ENCODE measurements around the gene FAM229A.

The FAM229A gene

GRCh38 chr1:32353886-32354570, 8.3 kb downstream of the FAM229A start:
- no peaks in the 10 kb centered on the region for H3K27me3 ChIP-seq
- H3K4me2 ChIP-seq: peak overlapping the region; percentile 91 to 100 (median 99)
- peaks cover 46 to 58% (median 51%) of the 10 kb centered on the region in 10 experiments for H3K4me1 ChIP-seq
- H4K20me1 ChIP-seq: 0 out of 22 replicates have a peak, but pooled peaks cover 0 to 8% (median 0%) of the 10 kb centered on the region in 11 experiments
- H3K9me3 ChIP-seq (replicated peaks in 1 of 11): peaks cover 0 to 8% (median 3%) of the 10 kb centered on the region in 11 experiments; a peak in 8 of 22 replicates
- no peaks in the 10 kb centered on the region; a peak in 1 of 22 replicates for H3K36me3 ChIP-seq
- peak overlapping the region in 3 of 11 experiments; percentile 19 to 30 (median 26); a peak in 3 of 22 replicates for H3K27ac ChIP-seq
- H3K9ac ChIP-seq: peak overlapping the region in 6 of 11 experiments; percentile 2 to 97 (median 91); a peak in 6 of 22 replicates
- no peak for TF ChIP-seq Cebpa-rat (IDR thresholded peaks at IDR 0.05)
- H3K4me3 ChIP-seq: no peak overlapping the region

DNA sequence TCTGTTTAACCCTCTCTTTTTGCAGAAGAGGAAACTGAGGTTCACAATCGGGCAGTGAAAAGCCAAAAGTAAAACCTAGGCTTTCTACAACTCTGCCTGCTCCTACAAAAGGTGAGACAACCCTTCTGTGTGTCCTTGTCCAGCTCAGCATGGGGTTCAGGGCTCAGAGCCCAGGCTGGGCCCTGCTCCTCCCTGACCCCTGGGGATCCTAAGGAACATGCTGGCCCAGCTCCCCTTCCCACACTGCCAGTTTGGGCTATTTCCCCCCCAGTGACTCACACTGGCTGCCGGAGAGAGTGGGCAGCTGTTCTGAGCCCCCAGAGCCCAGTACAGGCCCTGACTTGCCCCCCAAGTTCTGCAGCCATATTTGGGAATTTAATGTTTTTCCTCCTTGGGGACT, 8.9 kb downstream of the FAM229A start:
- TF ChIP-seq Cebpa-rat (IDR thresholded peaks at IDR 0.05): no peak
- H3K4me2 ChIP-seq: peak overlapping the region; percentile 91 to 100 (median 99)
- peaks cover 52 to 61% (median 56%) of the 10 kb centered on the region in 10 experiments for H3K4me1 ChIP-seq
- H3K27ac ChIP-seq: peak overlapping the region in 3 of 11 experiments; percentile 19 to 30 (median 26); a peak in 4 of 22 replicates
- H3K9ac ChIP-seq: peak overlapping the region in 10 of 11 experiments; percentile 3 to 97 (median 92); a peak in 15 of 22 replicates
- H3K27me3 ChIP-seq: no peaks in the 10 kb centered on the region
- H3K4me3 ChIP-seq: peak overlapping the region in 2 of 10 experiments; percentile 17 to 37; a peak in 2 of 20 replicates
- H4K20me1 ChIP-seq: peaks cover 0 to 13% (median 0%) of the 10 kb centered on the region in 11 experiments; a peak in 1 of 22 replicates
- no peaks in the 10 kb centered on the region; a peak in 1 of 22 replicates for H3K36me3 ChIP-seq
- peaks cover 0 to 8% (median 3%) of the 10 kb centered on the region in 11 experiments; a peak in 8 of 22 replicates for H3K9me3 ChIP-seq (replicated peaks in 1 of 11)

- TF ChIP-seq Cebpa-rat (IDR thresholded peaks at IDR 0.05): no peak
- Histone ChIP-seq H3K4me1 (peaks cover 57 to 67% (median 61%) of the 10 kb centered on the region in 10 experiments), H3K9me3 (replicated peaks in 1 of 11) (peaks cover 0 to 8% (median 3%) of the 10 kb centered on the region in 11 experiments; a peak in 8 of 22 replicates), H3K27ac (peak overlapping the region in 2 of 11 experiments; percentile 19 to 26; a peak in 3 of 22 replicates), H3K4me3 (peak overlapping the region in 4 of 10 experiments; percentile 37 to 76 (median 67); a peak in 8 of 20 replicates), H3K9ac (peak overlapping the region in 10 of 11 experiments; percentile 83 to 97 (median 92); a peak in 17 of 22 replicates), H3K4me2 (peak overlapping the region; percentile 91 to 100 (median 99)), H3K36me3 (no peaks in the 10 kb centered on the region; a peak in 1 of 22 replicates), H4K20me1 (peaks cover 0 to 8% (median 0%) of the 10 kb centered on the region in 11 experiments; a peak in 1 of 22 replicates), H3K27me3 (no peaks in the 10 kb centered on the region)
These were observed 9.4 kb downstream of the FAM229A start for GRCh38 chr1:32352831-32353383.

DNA sequence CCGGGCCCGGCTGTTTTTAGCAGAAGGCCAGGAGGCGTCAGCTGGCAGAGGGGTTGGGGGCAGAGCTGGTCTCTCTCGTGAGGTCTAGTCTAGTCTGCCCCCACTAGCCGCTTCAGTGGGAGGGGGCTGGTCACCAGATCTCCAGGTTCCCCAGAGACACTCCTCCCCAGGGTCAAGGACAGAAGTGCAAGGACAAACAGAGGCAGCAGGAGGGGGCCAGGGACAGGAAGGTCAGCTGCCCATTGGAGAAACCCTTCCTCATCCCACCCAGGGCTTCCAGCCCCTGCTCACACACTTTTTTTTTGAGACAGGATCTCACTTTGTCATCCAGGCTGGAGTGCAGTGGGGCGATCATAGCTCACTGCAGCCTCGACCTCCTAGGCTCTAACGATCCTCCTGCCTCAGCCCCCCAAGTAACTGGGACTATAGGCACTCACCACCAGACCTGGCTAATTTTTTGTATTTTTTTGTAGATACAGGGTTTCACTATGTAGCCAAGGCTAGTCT, 10.0 kb downstream of the FAM229A start:
- Histone ChIP-seq H4K20me1 (peaks cover 0 to 7% (median 0%) of the 10 kb centered on the region in 11 experiments; a peak in 1 of 22 replicates), H3K27ac (peak overlapping the region; percentile 84 to 94 (median 92)), H3K36me3 (no peaks in the 10 kb centered on the region; a peak in 1 of 22 replicates), H3K4me2 (peak overlapping the region; percentile 91 to 100 (median 99)), H3K4me3 (peak overlapping the region; percentile 66 to 85 (median 76)), H3K9ac (peak overlapping the region; percentile 83 to 97 (median 92)), H3K9me3 (replicated peaks in 1 of 11) (peaks cover 0 to 8% (median 3%) of the 10 kb centered on the region in 11 experiments; a peak in 8 of 22 replicates), H3K4me1 (peaks cover 58 to 73% (median 65%) of the 10 kb centered on the region in 10 experiments), H3K27me3 (no peaks in the 10 kb centered on the region)
- TF ChIP-seq Cebpa-rat (IDR thresholded peaks at IDR 0.05): no peak

GRCh38 chr1:32351399-32352238, 10.7 kb downstream of the FAM229A start:
- peaks cover 65 to 80% (median 71%) of the 10 kb centered on the region in 10 experiments for H3K4me1 ChIP-seq
- H3K9me3 ChIP-seq (replicated peaks in 1 of 11): peaks cover 0 to 8% (median 3%) of the 10 kb centered on the region in 11 experiments; a peak in 8 of 22 replicates
- H3K27ac ChIP-seq: peak overlapping the region; percentile 84 to 94 (median 92)
- H3K27me3 ChIP-seq: peaks cover 0 to 3% (median 0%) of the 10 kb centered on the region in 11 experiments; a peak in 1 of 22 replicates
- H4K20me1 ChIP-seq: peaks cover 0 to 7% (median 0%) of the 10 kb centered on the region in 11 experiments; a peak in 1 of 22 replicates
- peak overlapping the region; percentile 83 to 97 (median 92) for H3K9ac ChIP-seq
- no peaks in the 10 kb centered on the region; a peak in 1 of 22 replicates for H3K36me3 ChIP-seq
- peak overlapping the region; percentile 92 to 100 (median 99) for H3K4me2 ChIP-seq
- no peak for TF ChIP-seq Cebpa-rat (IDR thresholded peaks at IDR 0.05)
- peak overlapping the region; percentile 66 to 85 (median 76) for H3K4me3 ChIP-seq

DNA sequence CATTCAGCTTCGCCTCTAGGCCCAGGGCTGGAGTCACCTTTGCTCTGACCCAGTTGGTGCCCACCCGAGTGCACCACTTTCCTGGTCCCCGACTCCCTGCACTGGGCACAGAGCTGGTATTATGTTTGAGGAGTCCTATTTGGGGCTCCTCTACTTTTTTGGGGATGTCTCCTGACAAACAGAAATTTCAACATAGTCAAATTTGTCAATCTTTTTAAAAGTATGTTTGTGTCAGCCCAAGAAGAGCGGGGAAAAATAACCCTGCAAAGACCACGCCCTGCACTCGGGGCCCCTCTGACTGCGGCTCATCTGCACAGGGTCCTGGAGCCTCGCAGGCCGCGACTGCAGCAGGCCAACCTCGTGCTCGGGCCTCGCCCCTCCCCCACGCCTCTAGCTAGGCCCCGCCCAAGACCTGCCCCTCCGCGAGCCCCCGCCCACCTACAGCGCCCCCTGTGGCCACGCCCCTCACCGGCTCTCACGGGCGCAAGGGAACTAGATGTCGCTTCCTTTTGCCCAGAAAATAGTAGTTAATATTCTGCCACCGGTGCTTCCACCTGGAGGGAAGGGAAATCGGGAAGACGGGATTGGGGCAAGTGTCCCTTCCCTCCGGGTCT, 11.4 kb downstream of the FAM229A start:
- Histone ChIP-seq H3K27me3 (peaks cover 0 to 10% (median 0%) of the 10 kb centered on the region in 11 experiments; a peak in 1 of 22 replicates), H3K36me3 (no peaks in the 10 kb centered on the region; a peak in 1 of 22 replicates), H3K4me3 (peak overlapping the region; percentile 66 to 85 (median 76); a peak in 18 of 20 replicates), H3K27ac (peak overlapping the region; percentile 83 to 94 (median 92); a peak in 21 of 22 replicates), H4K20me1 (peaks cover 0 to 7% (median 0%) of the 10 kb centered on the region in 11 experiments; a peak in 1 of 22 replicates), H3K9me3 (replicated peaks in 1 of 11) (peaks cover 0 to 8% (median 3%) of the 10 kb centered on the region in 11 experiments; a peak in 8 of 22 replicates), H3K4me1 (peaks cover 72 to 87% (median 79%) of the 10 kb centered on the region in 10 experiments), H3K4me2 (peak overlapping the region; percentile 77 to 99 (median 87)), H3K9ac (peak overlapping the region; percentile 65 to 97 (median 92); a peak in 20 of 22 replicates)
- TF ChIP-seq Cebpa-rat (IDR thresholded peaks at IDR 0.05): no peak

- H3K9me3 ChIP-seq (replicated peaks in 1 of 11): peaks cover 0 to 8% (median 3%) of the 10 kb centered on the region in 11 experiments; a peak in 8 of 22 replicates
- H3K36me3 ChIP-seq: no peaks in the 10 kb centered on the region
- peak overlapping the region; percentile 77 to 99 (median 87) for H3K4me2 ChIP-seq
- H3K4me3 ChIP-seq: peak overlapping the region in 5 of 10 experiments; percentile 9 to 39 (median 33); a peak in 8 of 20 replicates
- peaks cover 0 to 7% (median 0%) of the 10 kb centered on the region in 11 experiments; a peak in 1 of 22 replicates for H4K20me1 ChIP-seq
- H3K9ac ChIP-seq: peak overlapping the region in 10 of 11 experiments; percentile 4 to 64 (median 50); a peak in 15 of 22 replicates
- H3K4me1 ChIP-seq: peaks cover 69 to 90% (median 85%) of the 10 kb centered on the region in 10 experiments
- peaks cover 0 to 10% (median 0%) of the 10 kb centered on the region in 11 experiments; a peak in 1 of 22 replicates for H3K27me3 ChIP-seq
- H3K27ac ChIP-seq: peak overlapping the region in 10 of 11 experiments; percentile 8 to 94 (median 63); a peak in 19 of 22 replicates
- TF ChIP-seq Cebpa-rat (IDR thresholded peaks at IDR 0.05): no peak
These were observed 13.0 kb downstream of the FAM229A start for GRCh38 chr1:32349211-32349708.
